ENCODE data around the gene TEDDM1. TPM values are rescaled to one million over a fixed set of nuclear protein-coding genes. Genes with fewer than 3 reads are reported as not detected.

TEDDM1 gene
- total RNA-seq, 1 donor, result not detected

Other genes starting within 250 kb of the TEDDM1 start
- 759 TPM for gene GLUL, start 8.9 kb downstream of the TEDDM1 start, total RNA-seq
- not detected for gene RGSL1, start 49.5 kb upstream of the TEDDM1 start, total RNA-seq
- 5.9 TPM for gene RNASEL, start 188.6 kb upstream of the TEDDM1 start, total RNA-seq
- 0.27 TPM for gene RGS16, start 203.7 kb upstream of the TEDDM1 start, total RNA-seq

Data from hematopoietic multipotent progenitor cell (in vitro differentiated cells).